K562 (cell line): ENCODE data around the gene SPATA33. TPM values are rescaled to one million over a fixed set of nuclear protein-coding genes. Genes with fewer than 3 reads are reported as not detected.

Source experiments
- ATAC-seq: fragments of 200-7000 bp; cut with Tn5 transposase; 3 replicates; pipeline ENCODE4 v1.9.1; 2020; ENCODE audit warnings: moderate library complexity
- BruUV-seq: library from RNA; stranded (reverse); fragments of 400-500 nt; replicated peaks from 2 replicates; lab custom pipeline; 2021; lab: Mats Ljungman, UMichigan
- CTCF ChIA-PET: fragments of 300-600 bp; formaldehyde crosslinking; extraction: SDS; loops from one replicate; lab custom pipeline; 2021; ENCODE audit warnings: low intra/inter-chr PET ratio; lab: Yijun Ruan, JAX
- POLR2A ChIA-PET: fragments of 300-600, 350-650 bp; sonication (Branson Sonifier 250); formaldehyde crosslinking; extraction: SDS; loops from one replicate; lab custom pipeline; 2021; ENCODE audit warnings: antibody characterized with exemption, inconsistent platforms; lab: Yijun Ruan, JAX
- DNase-seq, 4 experiments: peaks; one replicate each; pipeline versions ENCODE4 v3.0.0 to v3.0.0-alpha.2; 2011 to 2018; ENCODE audit warnings: low spot score in 3 of 4, mixed read lengths in 3 of 4; ENCODE audit errors: extremely low read depth in 1 of 4
- FAIRE-seq: peaks from 2 replicates; lab custom pipeline; 2011; peaks lifted over from hg19 to GRCh38; lab: Jason Lieb, UNC
- H2AFZ ChIP-seq: 2 replicates; pipeline ENCODE4 v1.6.0; 2011; ENCODE audit warnings: low read depth, low read length, control low read depth, inconsistent platforms
- H3K27ac ChIP-seq: fragments of 200-600 bp; 3 replicates; pipeline ENCODE4 v1.8.0; 2011; ENCODE audit warnings: low read depth, mild to moderate bottlenecking, control low read depth, inconsistent platforms, low read length, moderate library complexity, mixed read lengths; ENCODE audit errors: extremely low read depth
- H3K27me3 ChIP-seq, 2 experiments: fragments of 300-600 bp in 1 of 2; 2 replicates in 1 of 2; 3 replicates in 1 of 2; pipeline versions ENCODE4 v1.6.0 to v1.8.0; 2011; ENCODE audit warnings: inconsistent platforms in 2 of 2, low read length in 2 of 2, mild to moderate bottlenecking in 1 of 2, mixed read lengths in 1 of 2, moderate library complexity in 1 of 2; ENCODE audit not compliant: control insufficient read depth in 2 of 2, insufficient read depth in 2 of 2
- H3K36me3 ChIP-seq: fragments of 300-600 bp; 3 replicates; pipeline ENCODE4 v1.8.0; 2011; ENCODE audit warnings: mild to moderate bottlenecking, low read length, inconsistent platforms; ENCODE audit not compliant: control insufficient read depth, insufficient read depth
- H3K4me1 ChIP-seq, 2 experiments: fragments of 200-600 bp in 1 of 2; replicated peaks in 1 of 2; 2 replicates in 1 of 2; 3 replicates in 1 of 2; pipeline versions ENCODE4 v1.5.1 to v1.8.0; 2011; ENCODE audit warnings: inconsistent platforms in 2 of 2, low read length in 2 of 2, mild to moderate bottlenecking in 1 of 2, mixed read lengths in 1 of 2, moderate library complexity in 1 of 2; ENCODE audit not compliant: control insufficient read depth in 2 of 2, insufficient read depth in 2 of 2
- H3K4me2 ChIP-seq: 2 replicates; pipeline ENCODE4 v1.6.1; 2011; ENCODE audit warnings: low read length, control low read depth, inconsistent platforms, mixed read lengths; ENCODE audit not compliant: insufficient read depth
- H3K4me3 ChIP-seq: fragments of 200-600 bp; sonication (generic), shearing (Covaris generic); 2 replicates; pipeline ENCODE4 v1.5.1; 2016; ENCODE audit warnings: control low read depth, inconsistent platforms
- H3K79me2 ChIP-seq: fragments of 200-600 bp; 3 replicates; pipeline ENCODE4 v1.8.0; 2011; ENCODE audit warnings: low read length, inconsistent platforms; ENCODE audit not compliant: control insufficient read depth, insufficient read depth
- H3K9ac ChIP-seq, 2 experiments: 2 replicates each; pipeline versions ENCODE4 v1.6.0 to v1.6.1; 2011; ENCODE audit warnings: low read depth in 2 of 2, low read length in 2 of 2, control low read depth in 1 of 2, inconsistent platforms in 1 of 2, mild to moderate bottlenecking in 1 of 2, mixed read lengths in 1 of 2; ENCODE audit not compliant: insufficient read depth in 1 of 2
- H3K9me1 ChIP-seq: one replicate; pipeline ENCODE4 v1.6.0; 2011; ENCODE audit warnings: inconsistent platforms, mild to moderate bottlenecking, low read length, moderate library complexity; ENCODE audit not compliant: control insufficient read depth, insufficient read depth
- H3K9me3 ChIP-seq: replicated peaks from 2 replicates; pipeline ENCODE4 v1.5.1; 2011; ENCODE audit warnings: low read depth, low read length, inconsistent platforms; ENCODE audit not compliant: control insufficient read depth, insufficient read depth
- H4K20me1 ChIP-seq: replicated peaks from 2 replicates; pipeline ENCODE4 v1.6.1; 2011; ENCODE audit warnings: low read length, inconsistent platforms, mixed read lengths; ENCODE audit not compliant: control insufficient read depth, insufficient read depth
- CXXC5 ChIP-seq: fragments of 250-450 bp; sonication (Bioruptor Pico); IDR thresholded peaks from 2 replicates; pipeline ENCODE4 v1.8.0; 2022; ENCODE audit warnings: inconsistent platforms, mild to moderate bottlenecking, moderate library complexity
- FOXM1 ChIP-seq, 2 experiments: fragments of 450-650 bp in 1 of 2; sonication (generic) in 1 of 2; formaldehyde crosslinking in 1 of 2; IDR thresholded peaks; 2 replicates each; pipeline versions ENCODE4 v1.6.1 to v1.9.0; 2017 to 2022; ENCODE audit warnings: low read depth in 2 of 2, mild to moderate bottlenecking in 2 of 2, missing genetic modification reagents in 1 of 2, moderate library complexity in 1 of 2
- HCFC1 ChIP-seq: IDR thresholded peaks from 2 replicates; pipeline ENCODE4 v1.6.1; 2012; ENCODE audit warnings: low read depth, low read length, improper control_type of control experiment
- MYNN ChIP-seq, 2 experiments: sonication (generic); formaldehyde crosslinking in 1 of 2; IDR thresholded peaks; 2 replicates each; pipeline versions ENCODE4 v1.5.0 to v1.6.1; 2016 to 2020; ENCODE audit warnings: antibody characterized with exemption in 1 of 2, missing genetic modification reagents in 1 of 2
- ZNF263 ChIP-seq: sonication (generic); formaldehyde crosslinking; IDR thresholded peaks from 2 replicates; pipeline ENCODE4 v1.8.0; 2022; ENCODE audit warnings: mild to moderate bottlenecking, missing genetic modification reagents, borderline replicate concordance
- WGBS: fragments of 100-300 bp; shearing (Covaris generic); methylation state at CpG from one replicate; pipeline ENCODE4 v1.1.6; 2016; ENCODE audit warnings: low coverage, mixed read lengths; ENCODE audit not compliant: insufficient coverage; ENCODE audit errors: missing lambda C conversion rate; 5-methylcytosine and 5-hydroxymethylcytosine counted together
- in situ Hi-C: fragments of 300-500 bp; cut with MboI; formaldehyde crosslinking; loops from 4 replicates; pipeline ENCODE4 v1.15.0; 2018; ENCODE audit warnings: inconsistent platforms, mixed read lengths
- intact Hi-C: fragments of 100-400 bp; cut with micrococcal nuclease; formaldehyde crosslinking; loops from 2 replicates; pipeline ENCODE4 v1.14.2; 2022
- polyA plus RNA-seq, 8 experiments: library from polyadenylated mRNA; depleted of rRNA in 4 of 8; stranded (reverse) in 5 of 8; unstranded in 3 of 8; fragments of >200 nt; fragmentation: Nextera tagmentation in 2 of 8; fragmentation: Illumina TruSeq in 1 of 8; extraction: Ambion mirVana in 2 of 8; extraction: Trizol in 1 of 8; gene quantifications; 2 replicates each; pipeline versions ENCODE4 v1.2.1 to v1.2.3, GENCODE V29; 2011 to 2014; ENCODE audit warnings: inconsistent platforms in 1 of 8, missing spikeins in 1 of 8
- total RNA-seq, 7 experiments: library from RNA; depleted of rRNA in 6 of 7; stranded (reverse); fragments of >200 nt in 6 of 7; fragmentation: Illumina TruSeq in 2 of 7; extraction: Trizol in 2 of 7; gene quantifications; 2 replicates each; pipeline versions ENCODE4 v1.2.1 to v1.2.3, GENCODE V29; 2011 to 2021; ENCODE audit warnings: low replicate concordance in 1 of 7
- TF ChIP-seq, protein P1 (sequence below): fragments of 250-450 bp; sonication (Bioruptor Pico); IDR thresholded peaks from 2 replicates; pipeline ENCODE4 v1.5.0; 2021; ENCODE audit warnings: mild to moderate bottlenecking, borderline replicate concordance

Gene SPATA33
- total and polyA plus RNA-seq, 9 of the 15 experiments (the other 6 are each of a cell fraction or from before 2014, with no cell fraction given) = 4.0 to 20.0 (median 11.8) TPM

DNA sequence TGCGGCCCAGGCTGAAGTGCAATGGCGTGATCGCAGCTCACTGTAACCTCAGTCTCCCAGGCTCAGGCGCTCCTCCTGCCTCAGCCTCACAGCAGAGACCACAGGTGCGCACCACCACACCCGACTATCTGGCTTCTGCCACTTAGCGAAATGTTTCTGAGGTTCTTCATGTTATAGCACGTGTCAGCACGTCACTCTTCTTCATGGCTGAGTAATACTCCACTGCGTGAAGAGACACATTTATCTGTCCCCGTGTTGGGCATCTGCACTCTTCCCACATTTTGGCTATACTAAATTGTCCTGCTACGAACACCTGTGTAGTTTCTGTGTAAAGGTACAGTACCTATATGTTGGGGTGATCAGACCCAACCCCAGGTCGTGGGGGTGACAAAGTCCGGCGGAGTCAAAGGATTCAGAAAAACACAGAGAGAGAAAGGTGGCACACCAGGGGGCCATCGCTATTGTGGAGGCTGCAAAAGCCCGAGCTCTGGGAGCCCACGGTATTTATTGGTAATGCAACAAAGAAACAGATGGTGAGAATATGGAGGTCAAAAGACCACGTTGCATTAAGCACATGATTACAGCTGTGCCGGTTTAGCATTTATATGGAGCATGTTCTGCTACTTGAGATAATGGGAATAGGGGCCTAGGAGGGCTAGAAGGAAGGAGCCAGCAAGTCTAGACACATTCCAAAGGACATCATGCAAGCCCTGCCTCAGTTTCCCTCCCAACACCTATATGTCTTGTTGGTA is 45.0 kb upstream of the SPATA33 start (continued):
- TF ChIP-seq, protein P1, sequence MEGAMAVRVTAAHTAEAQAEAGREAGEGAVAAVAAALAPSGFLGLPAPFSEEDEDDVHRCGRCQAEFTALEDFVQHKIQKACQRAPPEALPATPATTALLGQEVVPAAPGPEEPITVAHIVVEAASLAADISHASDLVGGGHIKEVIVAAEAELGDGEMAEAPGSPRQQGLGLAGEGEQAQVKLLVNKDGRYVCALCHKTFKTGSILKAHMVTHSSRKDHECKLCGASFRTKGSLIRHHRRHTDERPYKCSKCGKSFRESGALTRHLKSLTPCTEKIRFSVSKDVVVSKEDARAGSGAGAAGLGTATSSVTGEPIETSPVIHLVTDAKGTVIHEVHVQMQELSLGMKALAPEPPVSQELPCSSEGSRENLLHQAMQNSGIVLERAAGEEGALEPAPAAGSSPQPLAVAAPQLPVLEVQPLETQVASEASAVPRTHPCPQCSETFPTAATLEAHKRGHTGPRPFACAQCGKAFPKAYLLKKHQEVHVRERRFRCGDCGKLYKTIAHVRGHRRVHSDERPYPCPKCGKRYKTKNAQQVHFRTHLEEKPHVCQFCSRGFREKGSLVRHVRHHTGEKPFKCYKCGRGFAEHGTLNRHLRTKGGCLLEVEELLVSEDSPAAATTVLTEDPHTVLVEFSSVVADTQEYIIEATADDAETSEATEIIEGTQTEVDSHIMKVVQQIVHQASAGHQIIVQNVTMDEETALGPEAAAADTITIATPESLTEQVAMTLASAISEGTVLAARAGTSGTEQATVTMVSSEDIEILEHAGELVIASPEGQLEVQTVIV (CRISPR knock-in tag) = no peak
- TF ChIP-seq, all 486 proteins: peak for 4

DNA sequence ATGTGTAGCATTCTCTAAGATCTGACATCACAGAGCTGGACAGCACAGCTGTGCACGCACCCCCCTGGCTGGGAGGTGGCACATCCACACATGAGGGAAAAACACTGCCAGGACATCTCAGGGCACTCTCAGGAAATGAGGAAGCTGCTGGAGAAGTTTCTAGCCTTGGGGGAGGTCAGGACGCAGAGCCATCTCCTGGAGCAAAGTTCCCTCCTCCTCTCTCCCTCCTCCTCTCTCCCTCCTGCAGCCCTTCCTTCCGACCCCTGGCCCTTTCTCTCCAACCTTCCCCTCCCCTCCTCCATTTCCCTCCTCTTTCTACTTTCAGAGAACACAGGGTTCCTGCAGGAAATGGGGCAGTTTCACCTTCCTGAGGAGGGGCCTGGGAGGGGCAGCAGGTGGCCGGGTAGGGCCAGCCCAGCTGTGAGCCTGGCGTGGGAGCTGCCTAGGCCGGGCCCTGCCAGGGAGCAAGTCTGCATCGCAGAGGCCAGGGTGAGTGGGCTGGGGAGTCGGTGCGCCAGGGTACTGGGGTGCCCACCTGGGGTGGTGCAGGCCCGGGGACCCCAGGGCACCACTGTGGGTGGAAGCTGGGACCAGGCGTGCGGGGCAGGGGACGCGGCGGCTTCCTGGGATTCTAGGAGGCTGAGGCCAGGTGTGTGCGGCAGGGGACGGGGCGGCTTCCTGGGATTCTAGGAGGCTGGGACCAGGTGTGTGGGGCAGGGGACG is 44.2 kb upstream of the SPATA33 start, which contains the start of gene DPEP1:
DPEP1 (plus strand) TSS at position 412 of the 723 bp plus-strand sequence. CDS start 16,769 bp downstream, outside the sequence.
- H3K79me2 ChIP-seq = no peaks in the 10 kb centered on the region
- ChIA-PET CTCF (no interaction called here), POLR2A (interaction anchor here (1.5 kb wide), 1 partner anchor 10 kb away, joined by 9 read pairs; no protein-coding TSS in a partner anchor)
- ATAC-seq = no peak
- FAIRE-seq = no peak
- H3K4me2 ChIP-seq = no peak within 1 kb of the TSS
- no peak within 1 kb of the TSS for H3K4me3 ChIP-seq
- H3K9me3 ChIP-seq = no peaks in the 10 kb centered on the region
- BruUV-seq = no TSS peak
- H3K27me3 ChIP-seq = no peaks in the 10 kb centered on the region
- in situ Hi-C loops (no loop called here), intact Hi-C loops (no loop called here)
- no peak within 1 kb of the TSS for H2AFZ ChIP-seq
- H3K4me1 ChIP-seq = peaks cover 7 to 53% of the 10 kb centered on the region in 2 experiments; a peak in 4 of 5 replicates
- H3K9ac ChIP-seq = no peak within 1 kb of the TSS
- DNase-seq = no peak
- no peak within 1 kb of the TSS for H3K27ac ChIP-seq
- H3K36me3 ChIP-seq = no peaks in the 10 kb centered on the region
- WGBS = 77% methylated on average over 17 of the region's 19 CpGs
- H4K20me1 ChIP-seq = no peaks in the 10 kb centered on the region
- no peaks in the 10 kb centered on the region for H3K9me1 ChIP-seq
- TF ChIP-seq FOXM1 (IDR thresholded peaks at IDR 0.05; ENCODE audit: low read depth) (no peak), FOXM1 (CRISPR knock-in tag; IDR thresholded peaks at IDR 0.05; ENCODE audit: low read depth) (no peak), CXXC5 (no peak), ZNF263 (CRISPR knock-in tag) (peak; percentile 69; the same call in 1 of the 2 replicates), MYNN (IDR thresholded peaks at IDR 0.05) (no peak), MYNN (CRISPR knock-in tag; IDR thresholded peaks at IDR 0.05) (no peak), HCFC1 (no peak)
- TF ChIP-seq, all 486 proteins: peak for 1
